Medulla oblongata (tissue), 1 donor: ENCODE measurements around the gene GRK5.
"Not testable (repeated sequence)": the region's sequence is repeated elsewhere in the genome, so short reads cannot be mapped to it uniquely, and the experiment has no call there.

Experiments
- DNase-seq: peaks from one replicate; pipeline ENCODE4 v3.0.0-alpha.2; 2015; ENCODE audit errors: extremely low spot score

Gene GRK5

DNA sequence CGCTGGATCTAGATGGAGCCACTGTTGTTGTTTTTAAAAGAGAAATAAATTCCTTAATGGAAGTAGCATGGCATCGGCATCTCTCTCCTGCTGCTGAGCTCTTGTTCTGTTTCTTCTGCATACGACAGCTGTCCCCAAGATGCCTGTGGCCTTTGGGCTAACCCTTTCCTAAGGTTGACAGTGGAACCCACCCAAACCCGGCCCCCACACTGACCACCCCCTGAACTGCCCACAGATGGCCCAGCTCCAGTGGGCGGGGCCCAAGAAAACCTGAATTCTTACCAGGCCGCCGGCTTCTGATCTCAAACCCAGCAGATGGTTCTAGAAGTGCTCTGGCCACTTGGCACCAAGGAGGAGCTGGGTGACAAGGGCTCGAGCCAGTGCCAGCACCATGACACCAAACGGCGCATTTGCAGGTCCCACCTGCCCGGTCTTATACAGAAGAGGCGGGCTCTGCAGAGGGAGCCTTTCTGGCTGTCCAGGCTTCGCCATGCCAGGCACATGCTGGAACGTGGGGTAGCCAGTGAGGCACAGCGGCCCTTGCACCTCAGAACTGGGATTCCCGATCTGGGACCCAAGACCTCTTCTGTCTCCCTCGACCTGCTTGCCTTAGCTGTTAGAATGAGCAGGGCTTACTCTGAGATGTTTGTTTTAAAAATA lies 252.4 kb downstream of the GRK5 start:
- no peak for DNase-seq

DNA sequence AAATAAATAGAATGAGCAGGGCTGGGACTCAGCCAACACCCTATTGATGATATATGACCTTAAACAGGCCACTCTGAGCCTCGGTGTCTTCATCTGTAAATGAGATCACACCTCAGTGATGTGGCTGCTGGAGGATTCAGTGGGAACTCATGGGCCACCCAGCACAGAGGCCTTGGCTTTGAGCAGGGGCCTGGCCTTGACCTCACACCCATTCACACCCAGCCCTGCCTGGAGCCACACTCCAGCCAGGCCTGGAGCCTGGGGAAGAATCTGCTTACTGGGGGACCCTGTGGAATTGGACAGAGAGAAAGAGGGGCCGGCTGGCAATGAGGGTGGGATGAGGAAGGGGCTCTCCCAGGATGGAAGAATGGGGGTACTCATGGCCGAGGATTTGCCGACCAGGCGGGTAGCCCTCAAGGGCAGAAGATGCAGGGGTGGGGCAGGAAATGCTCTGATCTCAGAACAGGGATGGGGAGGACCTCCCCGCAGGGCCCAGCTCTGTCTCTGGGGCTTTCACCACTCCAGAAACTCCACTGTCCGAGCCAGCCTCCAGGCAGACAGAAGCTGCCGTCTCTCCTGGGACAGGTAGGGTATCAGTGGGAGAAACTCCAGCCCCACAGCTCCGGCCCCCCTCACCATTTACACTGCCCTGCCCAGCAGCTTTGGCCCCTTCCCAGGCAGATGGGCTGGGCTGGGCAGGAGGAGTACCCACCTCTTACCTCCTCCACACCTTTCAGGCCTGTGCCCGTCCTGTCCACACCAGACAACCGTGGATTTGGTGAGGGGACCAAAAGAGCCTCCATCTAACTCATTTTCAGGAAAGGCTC lies 253.2 kb downstream of the GRK5 start:
- DNase-seq: no peak

GRCh38 chr10:119461380-119461779 lies 254.0 kb downstream of the GRK5 start:
- no peak for DNase-seq

DNA sequence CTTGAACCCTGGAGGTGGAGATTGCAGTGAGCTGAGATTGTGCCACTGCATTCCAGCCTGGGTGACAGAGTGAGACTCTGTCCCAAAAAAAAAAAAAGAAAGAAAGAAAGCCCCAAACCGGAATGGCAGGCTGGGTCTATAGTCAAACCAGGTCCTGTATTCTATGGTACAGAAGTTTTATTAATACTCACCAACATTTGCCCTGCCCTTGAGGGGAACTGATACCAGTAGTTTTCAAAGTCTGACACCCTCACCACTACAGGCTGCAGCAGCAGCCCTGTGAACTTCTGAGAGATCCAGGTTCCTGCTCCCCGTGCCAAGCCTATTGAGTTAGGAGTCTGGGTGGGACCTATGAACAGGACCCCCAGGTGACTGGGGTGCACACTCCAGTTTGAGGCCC lies 254.6 kb downstream of the GRK5 start:
- no peak for DNase-seq

GRCh38 chr10:119462773-119463172 lies 255.4 kb downstream of the GRK5 start:
- DNase-seq: no peak

DNA sequence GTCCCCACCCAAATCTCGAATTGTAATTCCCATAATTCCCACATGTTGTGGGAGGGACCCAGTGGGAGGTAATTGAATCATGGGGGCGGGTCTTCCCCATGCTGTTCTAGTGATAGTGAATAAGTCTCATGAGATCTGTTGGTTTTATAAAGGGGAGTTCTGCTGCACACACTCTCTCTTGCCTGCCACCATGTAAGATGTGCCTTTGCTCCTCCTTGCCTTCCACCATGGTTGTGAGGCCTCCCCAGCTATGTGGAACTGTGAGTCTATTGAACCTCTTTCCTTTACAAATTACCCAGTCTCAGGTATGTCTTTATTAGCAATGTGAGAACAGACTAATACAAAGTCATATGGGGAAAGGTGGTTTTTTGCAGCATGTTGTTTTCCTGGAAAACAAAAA lies 255.8 kb downstream of the GRK5 start:
- DNase-seq: not testable (repeated sequence)

GRCh38 chr10:119465085-119465484 lies 257.7 kb downstream of the GRK5 start:
- no peak for DNase-seq

DNA sequence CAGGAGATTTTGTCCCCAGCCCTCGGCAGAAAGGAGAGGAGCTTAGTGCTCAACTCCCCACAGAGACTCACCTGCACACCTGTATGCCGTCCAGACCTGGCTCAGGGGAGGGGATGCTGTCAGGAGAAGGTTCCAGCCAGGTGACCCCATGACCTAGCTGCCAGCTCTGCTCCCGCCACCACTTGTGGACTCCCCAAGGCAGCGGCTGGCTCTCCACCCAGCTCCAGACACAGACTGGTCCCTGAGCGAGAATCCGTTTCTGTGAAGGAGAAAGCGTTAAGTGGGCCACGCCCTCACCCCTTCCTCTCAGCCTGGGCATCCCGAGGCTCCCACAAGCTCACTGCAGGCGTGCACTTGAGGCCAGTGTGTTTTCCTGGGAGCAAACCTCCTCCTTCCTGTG lies 258.7 kb downstream of the GRK5 start:
- no peak for DNase-seq

- no peak for DNase-seq
Observed at GRCh38 chr10:119466655-119467054, 259.3 kb downstream of the GRK5 start.

DNA sequence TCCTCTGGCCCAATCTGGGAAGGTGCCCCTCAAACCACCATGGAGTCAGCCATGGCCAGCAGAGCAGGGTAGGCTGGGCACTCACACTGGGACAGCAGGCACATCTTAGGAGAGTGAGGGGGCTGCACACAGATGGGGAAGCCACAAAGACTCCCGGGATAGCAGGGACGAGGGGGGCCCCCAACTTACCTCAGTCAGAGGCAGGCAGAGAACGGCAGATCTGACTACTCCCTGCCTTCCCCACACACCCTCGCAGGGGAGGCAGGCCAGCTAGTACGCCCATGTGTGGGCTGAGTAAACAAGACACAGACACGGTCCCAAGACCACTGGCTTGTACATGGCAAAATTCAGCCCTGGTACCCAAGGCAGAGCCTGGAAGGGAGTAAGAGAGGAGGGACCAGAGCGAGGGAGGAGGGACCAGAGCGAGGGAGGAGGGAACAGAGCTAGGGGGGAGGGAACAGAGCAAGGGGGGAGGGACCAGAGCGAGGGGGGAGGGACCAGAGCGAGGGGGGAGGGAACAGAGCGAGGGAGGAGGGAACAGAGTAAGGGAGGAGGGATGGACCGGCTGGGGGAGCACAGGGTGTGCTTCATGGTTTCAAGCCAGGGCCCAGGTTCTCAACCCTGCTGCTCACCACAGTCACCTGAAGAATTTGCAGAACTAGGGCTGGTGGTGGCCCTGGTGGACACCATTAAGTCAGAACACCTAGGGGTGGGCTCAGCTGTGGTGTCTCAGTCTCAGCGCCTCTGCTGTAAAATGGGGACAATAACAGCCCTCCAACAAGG lies 261.4 kb downstream of the GRK5 start:
- no peak for DNase-seq

DNA sequence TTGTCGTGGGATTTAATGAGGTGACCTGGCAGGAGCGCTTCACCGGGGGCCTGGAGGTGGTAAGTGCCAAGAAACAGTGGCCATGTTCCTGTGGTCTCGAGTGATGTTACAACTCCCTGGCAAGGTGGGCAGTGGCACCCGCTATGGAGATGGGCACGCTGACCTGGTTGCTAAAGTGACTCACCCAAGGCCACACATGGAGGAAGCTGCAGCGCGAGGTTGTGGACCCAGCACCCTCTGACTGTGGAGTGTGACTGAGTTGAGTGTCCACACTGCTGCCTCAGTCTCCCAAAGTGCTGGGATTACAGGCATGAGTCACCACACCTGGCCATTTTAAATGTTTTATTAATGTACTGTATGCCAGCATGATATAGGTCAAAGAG lies 261.9 kb downstream of the GRK5 start:
- no peak for DNase-seq

- DNase-seq: no peak
Observed at GRCh38 chr10:119469846-119470245, 262.5 kb downstream of the GRK5 start.

- DNase-seq: no peak
Observed at GRCh38 chr10:119470920-119471702, 263.7 kb downstream of the GRK5 start.

GRCh38 chr10:119473771-119474170 lies 266.4 kb downstream of the GRK5 start:
- no peak for DNase-seq

GRCh38 chr10:119474606-119475005 lies 267.2 kb downstream of the GRK5 start:
- DNase-seq: no peak

DNA sequence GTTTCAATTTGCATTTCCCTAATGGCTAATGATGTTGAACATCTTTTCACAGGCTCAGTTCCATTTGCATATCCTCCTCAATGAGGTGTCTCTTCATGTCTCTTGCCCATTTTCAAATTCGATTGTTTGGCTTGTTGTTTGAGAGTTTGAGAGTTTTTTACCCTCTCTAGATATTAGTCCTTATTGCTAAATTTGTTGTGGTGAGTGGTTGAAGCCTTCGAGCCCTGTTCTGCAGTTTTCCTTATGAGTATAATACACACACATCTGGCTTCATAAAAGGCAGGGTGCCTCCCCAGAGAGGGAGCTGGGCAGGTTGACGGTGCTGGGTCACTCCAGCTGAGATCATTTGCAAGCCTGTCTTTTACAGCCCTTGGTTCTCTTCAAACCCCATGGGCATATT lies 270.1 kb downstream of the GRK5 start:
- DNase-seq: no peak

DNA sequence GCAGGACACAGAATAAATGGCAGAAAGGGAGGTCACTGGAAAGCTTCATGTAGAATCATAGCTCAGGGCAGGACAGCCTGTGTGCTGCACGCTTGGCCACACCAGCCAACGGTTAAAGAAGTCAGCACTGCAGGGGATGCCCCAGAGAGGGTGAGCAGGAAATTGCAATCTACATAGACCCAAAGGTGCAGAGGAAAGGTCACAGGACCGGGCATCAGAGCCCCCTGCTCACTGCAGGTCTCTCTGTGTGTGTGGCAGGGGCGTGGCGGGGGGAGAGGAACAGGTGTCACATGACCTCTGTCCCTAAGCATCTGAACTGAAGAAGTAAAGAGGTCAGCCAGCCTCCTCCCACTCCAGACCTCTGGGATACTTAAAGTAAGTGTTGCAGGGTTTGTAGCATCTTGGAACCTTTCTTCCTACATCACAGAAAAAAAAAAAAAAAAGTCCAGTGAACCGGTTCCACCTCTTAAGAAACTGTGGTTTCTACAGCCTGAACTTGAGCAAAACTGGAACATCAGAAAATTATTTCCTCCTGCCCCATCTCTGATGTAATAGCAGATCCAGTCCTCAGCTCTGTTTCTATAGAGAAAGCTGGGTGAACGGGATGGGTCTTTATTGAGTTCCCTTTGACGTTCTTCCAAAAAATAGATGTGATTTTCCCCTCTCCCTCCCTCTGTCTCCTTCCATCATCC lies 270.9 kb downstream of the GRK5 start:
- no peak for DNase-seq

DNA sequence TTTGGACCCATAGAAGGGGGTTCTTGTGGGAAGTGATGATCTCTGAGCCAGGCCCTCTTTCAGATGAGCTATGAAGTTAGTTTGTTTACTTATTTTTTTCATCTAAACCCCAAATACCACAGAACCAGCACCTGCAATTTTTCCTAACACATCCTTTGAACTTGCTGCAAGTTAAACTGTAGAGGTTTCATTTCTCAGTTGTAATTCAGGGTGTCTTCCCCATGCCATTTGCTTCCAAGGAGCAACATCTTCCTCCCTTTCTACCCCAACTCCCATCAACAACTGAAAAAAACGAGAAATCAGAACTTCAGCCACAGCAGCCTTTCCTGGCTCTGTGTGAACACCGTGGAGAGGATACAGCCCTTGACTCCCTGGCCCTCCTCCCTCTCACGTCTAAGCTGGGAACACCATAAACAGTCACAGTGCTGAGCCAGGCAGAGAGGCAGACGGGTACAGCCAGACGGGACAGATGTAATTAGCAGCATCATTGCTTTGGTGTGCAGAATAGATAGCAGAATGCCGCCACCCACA lies 271.5 kb downstream of the GRK5 start:
- DNase-seq: no peak

GRCh38 chr10:119479532-119479931 lies 272.2 kb downstream of the GRK5 start:
- DNase-seq: no peak

GRCh38 chr10:119480667-119481066 lies 273.3 kb downstream of the GRK5 start:
- no peak for DNase-seq
